AG10803 (cell line): ENCODE data around the gene KRTAP5-5.

ENCODE experiments used
- DNase-seq: peaks from one replicate; pipeline ENCODE4 v3.0.0; 2010; ENCODE audit warnings: low read depth
- H3K4me3 ChIP-seq: 2 replicates; pipeline ENCODE4 v1.5.1; 2011; ENCODE audit warnings: mild to moderate bottlenecking, low read length, control low read depth
- CTCF ChIP-seq: conservative IDR thresholded peaks from 2 replicates; pipeline ENCODE4 v1.5.1; 2011; ENCODE audit warnings: mild to moderate bottlenecking, low read length, control low read depth, inconsistent platforms

KRTAP5-5 gene

GRCh38 chr11:1652771-1653540 is 23.4 kb downstream of the KRTAP5-5 start:
- TF ChIP-seq CTCF, result peak; percentile 84
- H3K4me3 ChIP-seq, result no peak overlapping the region
- peak; percentile 34 for DNase-seq

DNA sequence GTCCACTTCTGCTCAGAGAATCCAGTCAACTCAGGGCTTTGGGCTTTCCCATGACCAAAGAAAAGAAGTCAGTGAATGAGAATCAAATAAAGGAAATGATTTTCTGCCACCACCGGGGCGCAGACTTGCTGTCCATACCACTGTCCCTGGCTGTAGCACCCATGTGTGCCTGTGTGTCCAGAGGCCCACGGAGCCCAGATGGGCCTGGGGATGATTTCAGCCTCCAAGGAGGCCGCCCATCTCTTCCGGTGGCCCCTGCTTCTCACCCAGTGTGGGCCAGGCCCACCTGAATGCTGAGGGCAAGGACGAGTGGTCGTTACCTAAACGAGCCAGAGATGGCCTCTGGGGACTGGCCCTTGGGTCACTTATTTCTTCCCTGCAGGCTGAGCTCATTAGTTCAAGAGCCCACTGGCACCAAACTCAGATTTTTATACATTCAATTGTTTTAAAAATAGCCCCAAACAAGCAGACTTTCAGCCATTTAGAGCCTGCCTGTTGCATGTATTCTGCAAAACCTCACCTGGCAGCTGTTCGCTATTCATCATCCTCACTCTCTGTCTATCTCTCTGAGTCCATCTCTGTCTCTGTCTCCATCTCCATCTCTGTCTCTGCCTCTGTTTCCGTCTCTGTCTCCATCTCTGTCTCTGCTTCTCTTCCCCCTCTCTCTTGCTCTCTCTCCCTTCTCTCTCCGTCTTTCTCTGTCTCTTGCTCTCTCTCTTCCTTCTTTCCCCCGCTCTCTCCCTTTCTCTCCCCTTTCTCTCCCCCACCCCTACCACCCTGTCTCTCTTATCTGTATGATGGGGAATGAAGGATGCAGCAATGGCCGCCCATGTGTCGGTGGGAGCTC is 24.2 kb downstream of the KRTAP5-5 start:
- TF ChIP-seq CTCF, result no peak
- no peak for DNase-seq
- no peak overlapping the region for H3K4me3 ChIP-seq

GRCh38 chr11:1654388-1655167 is 25.0 kb downstream of the KRTAP5-5 start:
- no peak for DNase-seq
- no peak for TF ChIP-seq CTCF
- H3K4me3 ChIP-seq, result no peak overlapping the region

DNA sequence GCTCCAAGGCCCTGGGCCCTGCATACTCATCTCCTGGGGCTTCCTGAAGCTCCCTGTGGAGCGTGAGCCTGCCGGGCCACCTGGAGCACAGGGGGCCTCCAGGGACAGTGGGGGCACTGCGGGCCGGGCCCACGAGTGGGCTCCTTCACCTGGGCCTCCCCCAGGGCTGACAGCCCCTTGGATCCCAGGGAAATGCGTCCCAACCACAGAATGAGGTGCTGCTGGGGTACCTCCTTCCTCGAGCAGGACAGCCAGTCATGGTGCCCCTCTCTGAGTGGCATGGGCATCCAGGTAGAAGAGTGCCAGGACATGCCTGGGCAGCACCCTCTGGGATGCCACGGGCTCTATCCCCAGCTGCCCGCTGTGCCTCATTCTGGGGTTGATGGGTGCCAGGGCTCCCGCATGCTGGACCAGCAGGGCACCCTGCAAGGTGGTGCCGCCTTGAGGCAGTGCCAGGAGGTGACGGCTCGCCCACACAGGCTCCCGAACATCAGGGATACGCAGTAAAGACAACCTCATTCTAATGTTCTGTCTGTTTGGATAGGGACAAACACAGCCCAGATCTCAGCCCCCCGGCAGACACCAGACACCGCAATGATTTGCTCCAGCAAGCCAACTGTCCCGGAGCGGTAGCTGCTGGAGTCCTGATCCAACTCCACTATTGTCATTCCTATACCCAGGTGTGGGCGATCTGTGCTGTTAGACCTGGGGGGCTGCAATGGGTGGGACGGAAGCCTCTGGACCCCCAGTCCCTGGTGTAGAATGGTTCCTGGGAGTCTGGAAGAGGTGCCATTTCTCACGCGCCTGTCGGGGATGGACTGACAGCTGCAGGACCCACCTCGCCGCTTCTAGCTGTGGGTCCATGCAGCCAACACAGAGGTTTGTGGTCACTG is 25.8 kb downstream of the KRTAP5-5 start:
- no peak for DNase-seq

GRCh38 chr11:1656061-1656441 is 26.5 kb downstream of the KRTAP5-5 start:
- no peak overlapping the region for H3K4me3 ChIP-seq
- TF ChIP-seq CTCF, result no peak

More for the DNA sequence above, 25.8 kb downstream of the KRTAP5-5 start:
- no peak overlapping the region for H3K4me3 ChIP-seq
- no peak for TF ChIP-seq CTCF

GRCh38 chr11:1656670-1657069 is 27.1 kb downstream of the KRTAP5-5 start:
- DNase-seq, result no peak
- H3K4me3 ChIP-seq, result no peak overlapping the region
- TF ChIP-seq CTCF, result no peak

More at GRCh38 chr11:1656061-1656441, 26.5 kb downstream of the KRTAP5-5 start:
- no peak for DNase-seq
